Measurements from ENCODE around the gene RBM19. TPM values are rescaled to one million over a fixed set of nuclear protein-coding genes. Genes with fewer than 3 reads are reported as not detected.

RBM19 gene
- total and polyA plus RNA-seq, 2 of the 4 experiments (the other 2 are of a cell fraction): 18.7 to 19.2 TPM

- WGBS, 2 experiments (ENCODE audit: extremely low coverage in 2 of 2, insufficient read length in 1 of 2): no CpG with 5 or more reads among the region's 20 CpGs
- no peak for DNase-seq
- no peaks in the 10 kb centered on the region for H3K9me3 ChIP-seq (ENCODE audit: control insufficient read depth, insufficient read depth, low read length)
- ATAC-seq (ENCODE audit: low read depth): no peak
- no peak overlapping the region for H2BK20ac ChIP-seq (ENCODE audit: low read depth, low read length)
- H3K9me1 ChIP-seq (ENCODE audit: insufficient read depth, low read length): 0 out of 2 replicates have a peak, but pooled peaks cover 2% of the 10 kb centered on the region
- dilution Hi-C loops (cut with HindIII; ENCODE audit: low sequenced_read_pairs, unreplicated experiment) (no loop called here), intact Hi-C loops (cut with micrococcal nuclease) (no loop called here), in situ Hi-C loops (cut with MboI; ENCODE audit: low sequenced_read_pairs) (no loop called here)
- H4K20me1 ChIP-seq (ENCODE audit: insufficient read depth, low read length): no peaks in the 10 kb centered on the region
- no peak overlapping the region for H3K56ac ChIP-seq (ENCODE audit: extremely low read depth, insufficient read depth, low read length)
- peaks cover 63% of the 10 kb centered on the region for H3K36me3 ChIP-seq (ENCODE audit: control insufficient read depth, insufficient read depth, low read length)
- no peak overlapping the region for H4K8ac ChIP-seq (ENCODE audit: low read depth in 2 of 2, low read length in 2 of 2)
- no peak overlapping the region for H2BK120ac ChIP-seq (ENCODE audit: low read depth, low read length)
- H4K5ac ChIP-seq (ENCODE audit: low read depth, low read length): no peak overlapping the region
- no peak overlapping the region for H2BK5ac ChIP-seq (ENCODE audit: low read depth, low read length, poor library complexity, severe bottlenecking)
- no peak overlapping the region for H3K4ac ChIP-seq (ENCODE audit: low read depth, low read length)
- ChIA-PET POLR2A (ENCODE audit: unreplicated experiment) (no interaction called here), CTCF (no interaction called here)
- H3K27me3 ChIP-seq (ENCODE audit: control insufficient read depth, insufficient read depth, low read length): no peaks in the 10 kb centered on the region
- no TSS peak for BruUV-seq (replicated peaks)
- no peak overlapping the region for H3K23ac ChIP-seq (ENCODE audit: low read depth, low read length)
- no peak overlapping the region for H3K9ac ChIP-seq (ENCODE audit: low read depth, low read length)
- no peak overlapping the region for H3K14ac ChIP-seq (replicated peaks; ENCODE audit: low read depth, low read length)
- no peak overlapping the region for H2BK15ac ChIP-seq (ENCODE audit: low read depth, low read length)
- no peak overlapping the region for H3K18ac ChIP-seq (ENCODE audit: low read depth, low read length)
- no peak for TF ChIP-seq MAFK (IDR thresholded peaks at IDR 0.05; ENCODE audit: low read depth, low read length)
- no peak for TF ChIP-seq RAD21 (IDR thresholded peaks at IDR 0.05; ENCODE audit: low read length)
- TF ChIP-seq RFX5 (IDR thresholded peaks at IDR 0.05; ENCODE audit: low read depth, low read length): no peak
- TF ChIP-seq FOS (IDR thresholded peaks at IDR 0.05; ENCODE audit: low read depth, low read length): no peak
- TF ChIP-seq CHD1 (IDR thresholded peaks at IDR 0.05; ENCODE audit: low read depth, low read length): no peak
- no peak for TF ChIP-seq BHLHE40 (IDR thresholded peaks at IDR 0.05; ENCODE audit: low read depth, low read length)
- no peak for TF ChIP-seq CEBPB (IDR thresholded peaks at IDR 0.05; ENCODE audit: low read depth, low read length)
- TF ChIP-seq MAZ (IDR thresholded peaks at IDR 0.05; ENCODE audit: borderline replicate concordance, low read depth, low read length): no peak
- TF ChIP-seq RCOR1 (IDR thresholded peaks at IDR 0.05; ENCODE audit: insufficient replicate concordance, low read length): no peak
- no peak for TF ChIP-seq ELK1 (IDR thresholded peaks at IDR 0.05; ENCODE audit: borderline replicate concordance, low read depth, low read length)
- no peak for TF ChIP-seq NFE2L2 (IDR thresholded peaks at IDR 0.05; ENCODE audit: low read depth, low read length)
- no peak overlapping the region for H2AFZ ChIP-seq (replicated peaks; ENCODE audit: low read length, poor library complexity)
- H3K4me2 ChIP-seq (ENCODE audit: low read depth, low read length): no peak overlapping the region
- H2AK9ac ChIP-seq (replicated peaks; ENCODE audit: low read depth, low read length, poor library complexity): no peak overlapping the region
- H3K27ac ChIP-seq (ENCODE audit: insufficient read depth, low read length): no peak overlapping the region
- H4K91ac ChIP-seq (ENCODE audit: insufficient read depth, low read depth, low read length): no peak overlapping the region
- H3K79me1 ChIP-seq (ENCODE audit: low read depth in 1 of 2, low read length in 2 of 2): no peaks in the 10 kb centered on the region; a peak in 1 of 4 replicates
- no peak overlapping the region for H2AK5ac ChIP-seq (ENCODE audit: low read depth, low read length)
- no peak overlapping the region for H3K4me3 ChIP-seq (ENCODE audit: insufficient read depth, low read depth, low read length)
- no peaks in the 10 kb centered on the region for H3K4me1 ChIP-seq (ENCODE audit: control insufficient read depth, insufficient read depth, low read length)
Measured at GRCh38 chr12:113945174-113946173, 20.7 kb downstream of the RBM19 start.
